ENCODE data around the gene LSAMP.

Gene LSAMP

DNA sequence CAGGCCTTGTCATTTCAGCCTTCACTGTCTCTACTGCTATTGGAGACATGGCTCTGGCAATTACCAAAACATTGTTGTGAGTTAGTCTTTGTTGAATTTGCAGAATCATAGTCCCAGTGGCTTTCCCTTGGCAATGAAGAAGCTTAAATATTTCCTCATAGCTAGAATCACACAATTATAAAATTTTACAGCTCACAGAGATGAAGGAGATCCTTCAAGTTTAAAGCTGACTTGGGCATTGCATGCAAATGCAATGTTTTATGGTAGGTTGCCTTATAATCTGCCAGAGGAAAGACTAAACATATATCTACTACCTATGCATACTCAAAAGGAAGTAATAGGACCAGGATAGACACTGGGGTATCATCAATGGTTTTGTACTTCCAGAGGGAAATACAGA lies 90.9 kb downstream of the LSAMP start:
- DNase-seq (ENCODE audit: low spot score), result no peak

DNA sequence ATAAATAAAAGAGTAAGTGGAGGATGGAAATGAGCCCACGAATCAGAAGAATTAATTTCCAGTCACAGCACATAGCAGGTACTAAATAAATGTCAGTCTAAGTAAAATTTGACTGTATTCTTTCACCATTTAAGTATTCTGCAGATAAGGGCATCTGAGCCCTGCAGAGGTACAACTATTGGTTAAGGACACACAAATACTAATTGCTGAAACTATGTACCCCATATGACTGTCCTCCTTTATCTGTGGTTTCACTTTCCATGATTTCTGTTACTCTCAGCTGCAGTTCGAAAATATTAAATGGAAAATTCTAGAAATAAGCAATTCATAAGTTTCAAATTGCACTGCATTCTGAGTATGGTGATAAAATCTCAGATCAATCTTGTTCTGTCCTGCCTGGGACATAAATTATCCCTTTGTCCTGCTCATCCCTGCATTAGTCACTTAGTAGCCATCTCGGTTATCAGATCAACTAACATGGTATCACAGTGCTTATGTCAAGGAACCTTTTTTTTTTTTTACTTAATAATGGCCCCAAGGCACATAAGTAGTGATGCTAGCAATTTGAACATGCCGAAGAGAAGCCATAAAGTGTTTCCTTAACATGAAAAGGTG lies 95.1 kb downstream of the LSAMP start:
- DNase-seq (ENCODE audit: low spot score), result no peak

DNA sequence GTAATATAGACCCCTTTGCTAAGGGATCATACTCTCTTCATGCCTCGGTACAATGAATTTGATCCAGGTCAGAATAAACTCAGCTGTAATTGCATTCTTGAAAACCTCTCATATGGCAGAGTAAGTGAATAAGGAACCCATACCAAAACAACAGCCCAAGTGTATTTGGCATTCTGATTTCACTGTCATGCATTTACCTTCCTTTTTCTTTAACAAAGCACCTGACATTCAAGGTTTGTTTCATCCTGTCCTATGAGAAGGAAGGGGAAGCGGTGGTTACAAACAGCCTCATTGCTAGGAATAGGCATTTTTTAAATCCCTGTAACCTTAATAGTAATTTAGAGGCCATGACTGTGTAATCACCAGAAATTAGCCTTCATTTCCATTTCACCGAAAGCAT lies 97.1 kb downstream of the LSAMP start:
- DNase-seq (ENCODE audit: low spot score), result no peak

DNA sequence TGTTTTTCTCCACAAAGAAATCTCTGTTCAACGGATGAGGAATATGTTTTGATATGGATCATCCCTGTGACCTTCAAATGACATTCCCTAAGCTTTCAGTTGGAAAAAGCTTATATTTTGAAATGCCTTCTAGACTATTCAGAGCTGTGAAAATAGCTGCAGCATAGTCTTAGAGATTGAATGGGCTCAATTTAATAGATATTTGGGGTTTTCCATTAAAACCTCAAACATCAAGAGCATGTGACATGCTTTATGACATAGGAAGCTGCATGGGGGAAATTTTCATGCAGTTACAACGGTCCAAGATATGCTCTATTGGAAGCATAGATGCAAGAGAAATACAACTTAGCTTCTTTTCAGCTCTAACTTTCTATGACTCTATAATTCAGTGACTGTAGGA lies 102.8 kb downstream of the LSAMP start:
- DNase-seq (ENCODE audit: low spot score), result no peak

DNA sequence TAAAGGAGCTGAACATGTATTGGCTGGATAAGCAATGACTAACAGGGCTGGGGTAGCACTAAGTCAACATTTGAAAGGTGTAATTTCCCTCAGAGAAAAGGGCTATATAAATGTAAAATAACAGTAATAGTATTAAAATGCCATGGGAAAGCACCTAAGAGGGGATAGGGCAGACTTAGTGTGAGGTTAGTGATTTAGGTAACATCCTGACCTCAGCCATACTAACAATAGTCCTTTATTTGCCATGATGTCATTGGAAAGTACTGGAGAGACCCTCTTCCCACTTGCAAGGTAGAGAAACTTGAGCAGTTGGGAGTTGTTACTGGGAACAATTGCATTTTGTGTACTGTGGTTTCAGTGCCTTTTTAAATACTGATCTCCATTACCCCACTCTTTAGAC lies 103.4 kb downstream of the LSAMP start:
- no peak for DNase-seq (ENCODE audit: low spot score)

DNA sequence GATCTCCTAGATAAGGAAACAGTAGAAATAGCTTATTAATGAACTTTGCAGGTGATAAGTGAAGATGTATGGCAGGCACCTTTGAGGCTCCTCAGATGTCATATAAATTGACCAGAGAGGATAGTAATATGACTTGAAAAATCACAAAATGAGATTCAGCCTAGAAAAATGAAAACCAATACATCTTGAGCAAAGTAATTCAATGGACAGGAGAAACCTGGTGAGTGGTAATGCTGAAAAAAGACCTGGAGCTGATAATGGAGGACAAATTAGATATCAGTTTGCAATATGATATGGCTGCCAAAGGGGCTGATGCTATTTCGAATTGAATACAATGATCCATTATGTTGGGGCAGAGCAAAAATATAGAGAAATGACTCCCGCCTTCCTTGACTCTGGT lies 103.9 kb downstream of the LSAMP start:
- DNase-seq (ENCODE audit: low spot score), result no peak

DNA sequence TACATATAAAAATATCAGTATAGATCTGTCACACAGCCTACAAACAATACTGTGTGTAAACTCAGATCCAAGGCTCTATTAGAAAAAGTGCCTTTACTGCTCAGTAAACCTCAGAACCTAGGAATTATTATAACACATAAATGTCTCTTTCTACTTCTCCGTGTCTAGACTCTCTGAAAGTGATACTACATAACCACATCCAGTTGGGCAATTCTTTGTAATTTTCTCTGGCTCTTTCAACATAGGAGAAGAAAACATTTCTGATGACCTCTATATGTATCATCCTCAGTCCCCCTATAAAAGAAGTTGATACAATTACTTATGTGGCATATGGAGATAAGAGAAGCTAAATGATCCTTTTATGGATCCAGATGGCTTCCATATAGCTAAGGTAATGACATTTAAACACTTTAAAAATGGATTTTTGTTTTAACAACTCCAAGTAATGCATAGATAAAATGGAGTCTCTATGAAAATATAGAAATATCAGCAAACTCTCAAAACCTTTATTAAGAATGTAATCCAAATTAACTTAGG lies 104.5 kb downstream of the LSAMP start:
- peak; percentile 6 for DNase-seq (ENCODE audit: low spot score)

DNA sequence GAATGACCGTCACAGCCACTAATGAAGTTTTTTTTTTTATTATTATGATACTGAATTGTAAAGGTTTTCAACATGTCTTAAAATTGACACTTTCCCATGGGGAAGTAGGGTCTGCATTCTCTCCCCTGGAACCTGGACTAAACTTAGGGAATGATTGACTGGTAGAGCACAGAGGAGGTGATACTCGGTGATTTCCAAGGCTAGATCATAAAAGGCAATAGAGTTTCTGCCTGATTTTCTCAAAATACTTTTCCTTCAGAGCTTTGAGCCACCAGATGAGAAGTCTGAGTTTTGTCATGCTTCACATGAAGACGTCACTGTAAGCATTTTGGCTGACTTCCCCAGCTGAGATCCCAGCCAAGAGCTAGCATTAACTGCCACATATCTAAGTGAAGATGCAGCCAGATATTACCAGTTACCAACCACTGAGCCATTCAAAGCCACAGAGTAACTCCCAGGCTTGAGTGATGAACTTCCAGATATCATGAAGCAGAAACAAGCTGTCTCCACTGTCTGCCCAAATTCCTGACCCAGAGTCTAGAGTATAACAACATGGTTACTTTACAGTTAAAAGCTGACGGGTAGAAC lies 105.8 kb downstream of the LSAMP start:
- peak; percentile 30 for DNase-seq (ENCODE audit: low spot score)

DNA sequence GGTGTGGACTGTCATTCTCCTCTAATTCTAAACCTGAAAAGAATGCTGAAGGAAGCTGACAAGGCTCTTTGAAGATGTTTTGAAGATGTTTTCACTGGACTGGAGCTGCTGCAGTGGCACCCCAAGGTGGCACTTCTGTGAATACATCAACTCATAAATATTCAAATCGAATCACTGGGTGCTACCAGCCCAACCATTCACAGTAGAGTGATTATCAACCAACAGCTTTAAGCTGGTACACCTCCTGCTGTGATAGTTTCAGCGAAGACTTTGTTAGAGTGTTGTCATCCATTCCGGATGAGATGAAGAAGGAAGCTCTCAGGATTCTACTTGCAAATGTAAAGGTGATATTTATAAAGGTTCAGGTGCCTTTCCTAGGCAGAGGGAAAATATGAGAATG lies 106.6 kb downstream of the LSAMP start:
- DNase-seq (ENCODE audit: low spot score), result no peak

DNA sequence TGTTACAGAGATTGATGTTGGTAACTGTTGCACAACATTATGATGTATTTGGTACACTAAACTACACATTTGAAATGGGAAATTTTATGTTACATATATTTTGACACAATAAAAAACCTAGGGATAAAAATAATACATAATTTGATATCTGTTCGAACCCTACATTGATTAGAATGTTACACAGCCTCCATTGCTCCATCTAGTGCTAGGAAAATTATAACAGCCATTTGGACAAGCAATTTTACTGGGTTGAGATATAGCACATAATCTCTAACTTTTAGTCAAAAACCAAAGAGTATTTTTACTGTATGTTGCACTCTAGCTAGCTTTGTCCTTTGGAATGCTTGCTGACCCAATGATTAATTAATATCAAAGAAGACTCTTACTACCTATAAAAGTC lies 108.1 kb downstream of the LSAMP start:
- DNase-seq (ENCODE audit: low spot score), result no peak

DNA sequence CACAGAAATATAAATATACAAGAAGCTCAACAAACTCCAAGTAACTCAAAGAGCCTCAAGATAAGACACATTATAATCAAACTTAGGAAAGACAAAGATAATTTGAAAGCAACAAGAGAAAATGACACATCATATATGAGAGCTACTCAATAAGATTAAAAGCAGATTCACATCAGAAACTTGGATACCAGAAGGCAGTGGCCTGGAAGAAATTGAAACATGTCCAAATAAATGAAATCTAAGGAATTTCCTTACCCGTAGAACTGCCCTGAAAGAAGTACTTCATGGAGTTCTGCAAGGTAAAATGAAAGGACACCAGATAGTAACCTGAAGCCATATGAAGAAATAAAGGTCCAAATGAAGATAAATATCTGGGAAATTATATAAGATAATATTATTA lies 113.9 kb downstream of the LSAMP start:
- DNase-seq (ENCODE audit: low spot score), result no peak

DNA sequence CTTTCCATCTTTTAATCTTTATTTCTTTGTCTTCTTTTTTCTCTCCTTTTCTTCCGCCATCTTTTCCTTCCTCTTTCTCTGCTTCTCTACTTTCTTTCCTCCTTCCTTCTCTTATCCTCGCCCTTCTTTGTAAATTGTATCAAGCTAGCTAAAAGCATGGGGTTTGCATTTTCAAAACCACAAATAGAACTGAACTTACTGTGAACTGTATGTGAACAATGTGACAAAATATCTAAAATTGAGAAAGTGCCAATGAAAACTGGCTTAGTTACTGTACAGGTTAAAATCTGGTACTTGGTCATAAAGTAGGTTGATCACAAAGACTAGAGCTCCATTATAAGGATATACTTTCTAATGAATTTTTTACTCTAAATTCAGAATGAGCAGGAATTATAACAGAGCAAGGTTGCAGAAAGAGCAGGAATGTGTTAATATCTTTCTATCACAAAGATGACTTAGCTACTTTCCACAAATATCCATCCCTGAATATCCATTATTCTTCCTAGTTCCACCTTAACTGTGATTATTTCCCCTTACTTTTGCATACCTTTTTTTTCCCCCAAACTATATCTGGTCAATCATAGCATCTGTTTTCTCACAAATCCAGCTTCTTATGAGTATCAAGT lies 122.4 kb downstream of the LSAMP start:
- no peak for DNase-seq (ENCODE audit: low spot score)

DNA sequence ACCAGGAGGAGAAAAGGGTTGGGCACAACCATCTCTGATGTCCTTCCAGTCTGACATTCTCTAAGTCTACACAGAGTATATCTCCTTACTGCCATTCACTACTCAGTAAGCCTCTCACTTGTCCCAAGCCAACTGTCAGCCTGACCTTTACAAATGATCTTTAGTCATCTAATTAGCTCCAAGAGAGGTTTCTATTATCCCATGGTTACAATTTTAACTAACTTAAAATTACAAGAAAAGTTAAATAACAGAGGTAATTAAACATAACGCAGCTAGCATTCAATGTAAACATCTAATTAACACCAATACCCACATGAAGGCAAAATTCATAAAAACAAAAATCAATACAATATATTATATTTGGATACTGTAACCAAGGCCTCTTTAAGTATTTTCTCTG lies 126.9 kb downstream of the LSAMP start:
- no peak for DNase-seq (ENCODE audit: low spot score)

DNA sequence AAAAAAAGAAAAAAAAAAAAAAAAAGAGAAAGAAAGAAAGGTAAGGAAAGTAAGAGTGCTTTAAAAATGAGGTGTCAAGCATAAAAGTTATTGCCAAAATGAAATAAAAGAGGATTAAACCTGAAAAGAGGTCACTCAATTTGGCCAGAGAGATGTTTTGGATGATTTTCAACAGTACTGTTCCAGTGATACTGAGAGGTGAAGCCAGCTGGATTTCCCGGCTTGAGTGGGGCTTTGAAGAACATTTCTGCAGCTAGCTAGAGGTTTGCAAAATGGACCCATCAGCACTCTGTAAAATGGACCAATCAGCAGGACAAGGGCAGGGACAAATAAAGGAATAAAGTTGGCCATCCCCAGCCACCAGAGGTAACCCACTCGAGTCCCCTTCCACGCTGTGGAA lies 128.5 kb downstream of the LSAMP start:
- DNase-seq (ENCODE audit: low spot score), result no peak

DNA sequence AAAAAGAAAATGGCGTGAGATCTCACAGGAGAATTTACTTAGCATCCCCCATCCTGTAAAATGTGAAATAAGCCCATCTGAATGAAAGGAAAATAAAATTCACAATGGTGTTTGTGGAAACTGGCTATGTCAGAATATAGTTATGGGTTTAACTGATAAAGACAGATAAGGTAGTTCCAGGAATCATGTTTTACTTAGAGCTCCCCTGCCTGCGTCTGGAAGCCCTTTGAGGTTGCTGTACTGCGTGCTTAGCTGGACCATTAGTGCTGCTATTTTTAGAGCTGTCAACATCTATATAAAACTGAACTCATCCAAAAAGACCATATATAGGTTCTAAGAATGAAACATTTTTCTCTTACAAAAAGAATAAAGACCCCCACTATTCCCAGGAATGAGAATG lies 130.8 kb downstream of the LSAMP start:
- no peak for DNase-seq (ENCODE audit: low spot score)

DNA sequence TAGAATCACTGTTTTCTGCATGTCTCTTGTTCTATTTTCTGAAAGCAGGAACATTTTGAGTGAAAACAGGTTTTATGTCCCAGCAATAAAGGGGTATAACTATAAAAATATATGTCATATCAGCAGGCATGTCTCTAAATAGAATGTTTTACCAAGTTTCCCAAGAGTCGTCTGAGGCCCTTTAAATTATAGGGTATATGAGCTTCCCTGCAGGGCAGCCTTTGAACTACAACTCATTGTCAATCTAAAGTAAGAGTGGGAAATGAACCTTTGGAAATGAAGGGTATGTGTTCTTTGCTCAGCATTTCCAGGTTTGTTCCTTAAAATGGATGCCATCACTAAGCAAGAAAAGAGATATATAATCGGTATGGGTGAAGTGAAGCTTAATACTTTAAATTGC lies 138.6 kb downstream of the LSAMP start:
- DNase-seq (ENCODE audit: low spot score), result no peak

DNA sequence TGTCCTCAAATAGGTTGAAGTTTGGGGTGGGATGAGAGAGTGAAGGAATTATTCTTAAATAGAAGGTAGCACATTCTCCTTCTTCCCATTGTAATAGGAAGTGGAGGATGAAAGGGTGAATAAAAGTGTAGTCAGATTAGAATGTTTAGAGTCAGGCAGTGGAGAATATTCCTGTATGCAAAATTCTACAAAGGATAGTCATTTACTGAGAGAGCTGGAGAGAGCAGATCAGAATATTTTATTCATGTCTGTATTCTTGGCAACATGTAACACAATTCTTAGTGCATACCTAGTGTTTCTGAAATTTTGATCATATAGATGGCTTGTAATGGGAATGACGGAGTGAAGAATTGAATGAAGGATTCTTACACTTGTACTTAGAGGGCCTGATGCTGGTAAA lies 139.1 kb downstream of the LSAMP start:
- no peak for DNase-seq (ENCODE audit: low spot score)

DNA sequence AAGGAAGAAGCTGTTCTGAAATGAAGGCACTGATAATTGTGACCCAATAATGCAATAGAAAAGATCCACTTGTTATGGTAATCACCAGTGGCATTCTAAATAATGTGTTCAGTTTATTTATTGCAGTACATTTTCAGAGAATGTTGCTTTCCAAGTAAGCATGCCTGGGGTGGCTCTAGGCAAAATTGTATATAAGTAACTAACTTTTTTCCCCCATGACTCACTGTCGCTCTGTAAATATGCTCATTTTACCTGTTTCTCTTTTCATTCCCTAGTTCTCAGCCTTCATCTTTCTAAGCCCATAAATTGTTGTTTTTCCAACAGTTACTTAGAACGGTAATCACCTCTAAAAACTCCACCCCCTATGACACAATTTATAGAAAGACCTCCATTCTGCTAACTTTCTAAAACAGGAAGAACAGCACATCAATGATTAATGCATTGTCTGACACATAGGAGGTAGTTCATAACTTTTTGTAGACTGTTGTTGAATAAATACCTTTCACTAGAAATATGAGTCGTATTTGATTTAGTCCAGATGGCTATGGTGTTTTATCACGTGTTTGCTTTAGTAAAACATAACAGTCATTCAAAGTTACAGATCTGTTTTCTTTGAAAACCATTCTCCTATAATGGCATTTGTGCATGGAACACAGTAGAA lies 143.1 kb downstream of the LSAMP start:
- no peak for DNase-seq (ENCODE audit: low spot score)

DNA sequence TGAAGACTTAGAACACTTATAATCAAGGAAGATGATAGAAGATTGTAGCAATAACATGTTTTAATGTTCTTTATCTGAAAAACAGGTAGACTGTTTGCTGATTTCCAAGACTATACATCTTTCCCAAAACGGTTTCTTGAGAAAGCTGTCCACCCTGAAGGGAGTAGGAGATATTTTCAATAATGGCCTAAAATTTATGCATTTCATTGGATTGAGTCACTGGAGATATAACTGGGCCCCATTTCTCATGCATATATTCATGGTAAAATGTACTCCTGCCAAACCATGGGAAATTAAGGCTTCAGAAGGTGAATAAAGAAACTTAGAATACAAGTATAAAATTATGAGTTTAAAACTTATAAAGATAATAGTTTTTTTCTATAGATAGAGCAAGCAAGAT lies 143.9 kb downstream of the LSAMP start:
- no peak for DNase-seq (ENCODE audit: low spot score)

DNA sequence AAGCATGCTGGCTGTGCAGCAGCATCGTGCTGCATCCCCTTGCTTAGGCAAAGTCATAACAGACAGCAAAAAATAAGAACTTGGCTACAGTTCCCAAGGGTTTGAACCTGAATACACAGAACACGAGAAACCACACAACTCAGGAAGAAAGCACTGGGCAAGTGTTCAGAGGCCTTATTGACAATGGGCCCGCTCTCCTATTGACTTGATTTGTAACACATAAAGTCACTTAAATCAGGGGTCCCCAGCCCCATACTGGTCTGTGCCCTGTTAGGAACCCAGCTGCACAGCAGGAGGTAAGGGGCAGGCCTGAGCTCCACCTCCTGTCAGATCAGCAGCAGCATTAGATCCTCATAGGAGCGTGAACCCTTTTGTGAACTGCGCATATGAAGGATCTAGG lies 145.1 kb downstream of the LSAMP start:
- DNase-seq (ENCODE audit: low spot score), result no peak

DNA sequence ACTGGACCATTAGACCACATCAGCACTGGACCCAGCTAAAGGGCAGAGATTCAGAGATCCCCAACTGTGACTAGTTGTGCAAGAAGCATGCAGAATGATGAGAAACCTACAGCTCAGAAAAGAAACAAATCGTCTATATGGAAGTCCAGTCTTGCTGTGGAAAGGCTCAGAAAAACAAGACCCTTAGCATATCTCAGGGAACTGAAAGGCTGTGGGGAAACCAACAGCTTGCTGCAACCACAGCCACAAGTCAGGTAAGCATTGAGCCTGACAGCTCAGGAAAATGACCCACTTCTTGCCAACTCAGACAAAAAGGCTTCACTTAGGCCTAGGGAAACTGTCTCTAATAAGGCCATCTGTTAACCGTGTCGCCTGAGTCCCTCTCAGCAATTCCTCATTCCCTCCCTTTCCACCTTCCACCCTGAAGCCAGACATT lies 145.6 kb downstream of the LSAMP start:
- no peak for DNase-seq (ENCODE audit: low spot score)

DNA sequence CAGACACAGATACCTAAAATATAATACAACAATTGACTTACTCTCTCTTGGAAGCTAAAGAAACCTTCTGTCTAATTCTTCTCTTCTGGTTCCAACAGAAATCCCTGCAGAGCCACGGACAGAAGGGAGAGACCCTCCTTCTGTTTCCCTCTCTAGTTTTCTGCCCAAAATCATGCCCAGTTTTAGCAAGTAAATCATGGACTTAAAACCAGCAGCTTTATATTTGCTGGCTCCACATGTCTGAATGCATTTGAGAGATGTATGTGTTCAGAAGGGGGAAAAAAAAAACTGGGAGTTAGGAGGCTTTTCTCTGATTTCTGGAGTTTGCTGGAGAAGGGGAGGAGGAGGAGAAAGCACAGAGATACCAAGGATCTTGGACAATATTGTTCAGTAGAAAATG lies 147.1 kb downstream of the LSAMP start:
- no peak for DNase-seq (ENCODE audit: low spot score)

DNA sequence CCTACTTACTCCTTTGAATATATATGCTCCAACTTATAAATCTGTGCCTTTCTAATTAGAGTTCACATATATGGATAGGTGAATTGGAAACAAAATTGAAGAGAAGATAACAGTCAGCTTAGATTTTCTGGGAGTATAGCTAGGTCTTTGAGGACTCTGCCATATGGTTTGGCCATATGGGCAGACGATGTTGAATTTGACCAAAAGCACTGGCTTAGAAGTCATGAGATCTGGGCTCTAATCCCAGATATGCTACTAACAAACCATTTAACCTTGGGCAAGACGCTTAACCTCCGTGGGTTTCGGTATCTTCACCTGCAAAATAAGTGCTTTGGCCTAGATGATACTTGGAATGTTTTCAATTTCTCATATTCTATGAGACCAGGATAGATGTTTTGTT lies 154.1 kb downstream of the LSAMP start:
- no peak for DNase-seq (ENCODE audit: low spot score)
